ENCODE data around the gene INAFM2. TPM values are rescaled to one million over a fixed set of nuclear protein-coding genes. Genes with fewer than 3 reads are reported as not detected.

Gene INAFM2
- total and polyA plus RNA-seq, 2 of the 4 experiments (the other 2 are of a cell fraction): 10.4 to 14.0 TPM

GRCh38 chr15:40278026-40278425, 45.5 kb upstream of the INAFM2 start:
- Histone ChIP-seq H3K9ac (ENCODE audit: low read depth, low read length) (no peak overlapping the region), H3K23ac (ENCODE audit: low read depth, low read length) (no peak overlapping the region), H4K5ac (ENCODE audit: low read depth, low read length) (no peak overlapping the region), H3K27ac (ENCODE audit: insufficient read depth, low read length) (no peak overlapping the region), H2AFZ (replicated peaks; ENCODE audit: low read length, poor library complexity) (no peak overlapping the region), H3K56ac (ENCODE audit: extremely low read depth, insufficient read depth, low read length) (no peak overlapping the region), H3K4me2 (ENCODE audit: low read depth, low read length) (no peak overlapping the region), H3K4me1 (ENCODE audit: control insufficient read depth, insufficient read depth, low read length) (peaks cover 4% of the 10 kb centered on the region), H2BK120ac (ENCODE audit: low read depth, low read length) (no peak overlapping the region), H2BK20ac (ENCODE audit: low read depth, low read length) (no peak overlapping the region), H2BK15ac (ENCODE audit: low read depth, low read length) (no peak overlapping the region), H3K79me1 (ENCODE audit: low read depth in 1 of 2, low read length in 2 of 2) (no peaks in the 10 kb centered on the region), H4K91ac (ENCODE audit: insufficient read depth, low read depth, low read length) (no peak overlapping the region), H3K18ac (ENCODE audit: low read depth, low read length) (no peak overlapping the region), H2AK5ac (ENCODE audit: low read depth, low read length) (no peak overlapping the region), H3K4me3 (ENCODE audit: insufficient read depth, low read depth, low read length) (no peak overlapping the region), H4K20me1 (ENCODE audit: insufficient read depth, low read length) (no peaks in the 10 kb centered on the region), H3K9me1 (ENCODE audit: insufficient read depth, low read length) (no peaks in the 10 kb centered on the region), H3K9me3 (ENCODE audit: control insufficient read depth, insufficient read depth, low read length) (no peaks in the 10 kb centered on the region), H3K36me3 (ENCODE audit: control insufficient read depth, insufficient read depth, low read length) (no peaks in the 10 kb centered on the region), H3K4ac (ENCODE audit: low read depth, low read length) (no peak overlapping the region), H4K8ac (ENCODE audit: low read depth in 2 of 2, low read length in 2 of 2) (no peak overlapping the region), H2BK5ac (ENCODE audit: low read depth, low read length, poor library complexity, severe bottlenecking) (no peak overlapping the region), H2AK9ac (replicated peaks; ENCODE audit: low read depth, low read length, poor library complexity) (no peak overlapping the region), H3K27me3 (ENCODE audit: control insufficient read depth, insufficient read depth, low read length) (peaks cover 53% of the 10 kb centered on the region), H3K14ac (replicated peaks; ENCODE audit: low read depth, low read length) (no peak overlapping the region)
- BruUV-seq (replicated peaks): no TSS peak
- in situ Hi-C loops (cut with MboI; ENCODE audit: low sequenced_read_pairs): loop anchor here (5.0 kb wide), 1 partner anchor 149 kb away; no protein-coding TSS in a partner anchor
- DNase-seq (no peak), ATAC-seq (ENCODE audit: low read depth) (no peak)
- dilution Hi-C loops (cut with HindIII; ENCODE audit: low sequenced_read_pairs, unreplicated experiment): no loop called here
- ChIA-PET CTCF (no interaction called here), POLR2A (ENCODE audit: unreplicated experiment) (no interaction called here)
- intact Hi-C loops (cut with micrococcal nuclease): no loop called here
- TF ChIP-seq RAD21 (IDR thresholded peaks at IDR 0.05; ENCODE audit: low read length) (no peak), CEBPB (IDR thresholded peaks at IDR 0.05; ENCODE audit: low read depth, low read length) (no peak), MAFK (IDR thresholded peaks at IDR 0.05; ENCODE audit: low read depth, low read length) (no peak), MXI1 (IDR thresholded peaks at IDR 0.05; ENCODE audit: borderline replicate concordance, low read depth, low read length) (no peak), POLR2A (IDR thresholded peaks at IDR 0.05; ENCODE audit: low read depth, low read length) (no peak), MAZ (IDR thresholded peaks at IDR 0.05; ENCODE audit: borderline replicate concordance, low read depth, low read length) (no peak), NFE2L2 (IDR thresholded peaks at IDR 0.05; ENCODE audit: low read depth, low read length) (no peak), CHD1 (IDR thresholded peaks at IDR 0.05; ENCODE audit: low read depth, low read length) (no peak), BHLHE40 (IDR thresholded peaks at IDR 0.05; ENCODE audit: low read depth, low read length) (no peak), RCOR1 (IDR thresholded peaks at IDR 0.05; ENCODE audit: insufficient replicate concordance, low read length) (no peak), ELK1 (IDR thresholded peaks at IDR 0.05; ENCODE audit: borderline replicate concordance, low read depth, low read length) (no peak), FOS (IDR thresholded peaks at IDR 0.05; ENCODE audit: low read depth, low read length) (no peak), SMC3 (IDR thresholded peaks at IDR 0.05; ENCODE audit: low read depth, low read length) (no peak), RFX5 (IDR thresholded peaks at IDR 0.05; ENCODE audit: low read depth, low read length) (no peak)
- TF ChIP-seq, protein P1, sequence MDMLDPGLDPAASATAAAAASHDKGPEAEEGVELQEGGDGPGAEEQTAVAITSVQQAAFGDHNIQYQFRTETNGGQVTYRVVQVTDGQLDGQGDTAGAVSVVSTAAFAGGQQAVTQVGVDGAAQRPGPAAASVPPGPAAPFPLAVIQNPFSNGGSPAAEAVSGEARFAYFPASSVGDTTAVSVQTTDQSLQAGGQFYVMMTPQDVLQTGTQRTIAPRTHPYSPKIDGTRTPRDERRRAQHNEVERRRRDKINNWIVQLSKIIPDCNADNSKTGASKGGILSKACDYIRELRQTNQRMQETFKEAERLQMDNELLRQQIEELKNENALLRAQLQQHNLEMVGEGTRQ (IDR thresholded peaks at IDR 0.05; ENCODE audit: low read depth, low read length): no peak
- TF ChIP-seq, protein P2, sequence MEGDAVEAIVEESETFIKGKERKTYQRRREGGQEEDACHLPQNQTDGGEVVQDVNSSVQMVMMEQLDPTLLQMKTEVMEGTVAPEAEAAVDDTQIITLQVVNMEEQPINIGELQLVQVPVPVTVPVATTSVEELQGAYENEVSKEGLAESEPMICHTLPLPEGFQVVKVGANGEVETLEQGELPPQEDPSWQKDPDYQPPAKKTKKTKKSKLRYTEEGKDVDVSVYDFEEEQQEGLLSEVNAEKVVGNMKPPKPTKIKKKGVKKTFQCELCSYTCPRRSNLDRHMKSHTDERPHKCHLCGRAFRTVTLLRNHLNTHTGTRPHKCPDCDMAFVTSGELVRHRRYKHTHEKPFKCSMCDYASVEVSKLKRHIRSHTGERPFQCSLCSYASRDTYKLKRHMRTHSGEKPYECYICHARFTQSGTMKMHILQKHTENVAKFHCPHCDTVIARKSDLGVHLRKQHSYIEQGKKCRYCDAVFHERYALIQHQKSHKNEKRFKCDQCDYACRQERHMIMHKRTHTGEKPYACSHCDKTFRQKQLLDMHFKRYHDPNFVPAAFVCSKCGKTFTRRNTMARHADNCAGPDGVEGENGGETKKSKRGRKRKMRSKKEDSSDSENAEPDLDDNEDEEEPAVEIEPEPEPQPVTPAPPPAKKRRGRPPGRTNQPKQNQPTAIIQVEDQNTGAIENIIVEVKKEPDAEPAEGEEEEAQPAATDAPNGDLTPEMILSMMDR (conservative IDR thresholded peaks at IDR 0.05; ENCODE audit: low read depth, low read length): no peak
- 83% methylated on average over 1 of the region's 10 CpGs; no CpG with 5 or more reads in 1 of the 2 experiments for WGBS, 2 experiments (ENCODE audit: extremely low coverage in 2 of 2, insufficient read length in 1 of 2)
